Ovary (tissue), 9 donors: ENCODE results near the gene DIO1. TPM values are rescaled to one million over a fixed set of nuclear protein-coding genes. Genes with fewer than 3 reads are reported as not detected.

Experiments
- DNase-seq, 5 donors: peaks; one replicate each; pipeline ENCODE4 v3.0.0-alpha.2; 2019 to 2020
- H3K27ac ChIP-seq, 2 donors: fragments of 200-600 bp; one replicate each; pipeline versions ENCODE4 v1.5.1 to v1.8.0; 2019 to 2022
- H3K27me3 ChIP-seq: fragments of 200-600 bp; one replicate; pipeline ENCODE4 v1.8.0; 2022
- H3K36me3 ChIP-seq: fragments of 200-600 bp; sonication (generic); one replicate; pipeline ENCODE4 v1.5.1; 2019
- H3K4me1 ChIP-seq: one replicate; pipeline ENCODE4 v1.8.1; 2013; ENCODE audit warnings: mild to moderate bottlenecking, moderate library complexity; ENCODE audit not compliant: insufficient read depth
- H3K4me3 ChIP-seq: fragments of 200-600 bp; sonication (generic); one replicate; pipeline ENCODE4 v1.5.1; 2017
- H3K9me3 ChIP-seq, 2 donors: fragments of 200-600 bp in 1 of 2; sonication (generic) in 1 of 2; one replicate each; pipeline versions ENCODE4 v1.5.1 to v1.8.1; 2013 to 2019; ENCODE audit warnings: mild to moderate bottlenecking in 1 of 2, moderate library complexity in 1 of 2
- CTCF ChIP-seq, 3 donors: fragments of 450-650 bp in 2 of 3; fragments of 200-600 bp in 1 of 3; IDR thresholded peaks; one replicate each; pipeline versions ENCODE4 v1.5.1 to v1.8.0; 2016 to 2022; ENCODE audit warnings: antibody characterized with exemption in 3 of 3, mild to moderate bottlenecking in 1 of 3
- EP300 ChIP-seq: sonication (generic); formaldehyde crosslinking; IDR thresholded peaks from one replicate; pipeline ENCODE4 v1.6.1; 2017; ENCODE audit warnings: antibody characterized with exemption
- POLR2A ChIP-seq: fragments of 450-650 bp; IDR thresholded peaks from one replicate; pipeline ENCODE4 v1.6.1; 2017; ENCODE audit warnings: antibody characterized with exemption, mild to moderate bottlenecking, moderate library complexity
- WGBS, 3 donors: extraction: QIAGEN DNeasy Blood & Tissue Kit in 1 of 3; methylation state at CpG; one replicate each; pipeline versions ENCODE4 v1.1.5 to v1.1.7; 2013 to 2017; 5-methylcytosine and 5-hydroxymethylcytosine counted together
- intact Hi-C, 4 donors: fragments of 100-400 bp; cut with DNase I; formaldehyde crosslinking; loops; one replicate each; pipeline versions ENCODE4 v1.11.0 to v1.15.1; 2022 to 2023
- polyA plus RNA-seq, 2 donors: library from polyadenylated mRNA; stranded (reverse); fragments of 200-250 nt in 1 of 2; fragments of 350-450 nt in 1 of 2; fragmentation: Illumina TruSeq in 1 of 2; extraction: RNeasy Lipid Tissue Mini Kit (QIAGEN cat#74804) in 1 of 2; gene quantifications; one replicate each; pipeline ENCODE4 v1.2.3, GENCODE V29; 2013 to 2014
- total RNA-seq, 7 donors: library from RNA; depleted of rRNA in 2 of 7; stranded (reverse); fragments of >200 nt in 2 of 7; fragmentation: NEBNext Ultra II Directional in 3 of 7; extraction: Animal tissue kit (Norgen Biotek cat#: 25700) in 3 of 7; gene quantifications; one replicate each; pipeline versions ENCODE4 v1.1.0 to v1.2.4, GENCODE V29; 2016 to 2023
- donor health status: DM: no; HTN: no; CAD: no; lungs with moderate emphysema.
- donor health status: DM: no; HTN: no; CAD: no.
- donor health status: Bipolar disorder and iron deficiency.
- donor health status: DM: yes; HTN: yes; CAD: no.
- donor health status: DM: no; HTN: no; CAD: no.
- donor health status: DM: yes; HTN: yes; CAD: no.

The DIO1 gene
- total and polyA plus RNA-seq, 9 donors, result 0.46 TPM; not detected in 8

GRCh38 chr1:53902235-53903138, 8.5 kb downstream of the DIO1 start:
- TF ChIP-seq POLR2A (no peak), EP300 (no peak), CTCF (IDR thresholded peaks at IDR 0.05) (no peak)
- no peak overlapping the region for H3K4me3 ChIP-seq
- no peak overlapping the region for H3K27ac ChIP-seq
- intact Hi-C loops, result no loop called here
- no peaks in the 10 kb centered on the region for H3K9me3 ChIP-seq
- DNase-seq, result no peak
- H3K36me3 ChIP-seq, result no peaks in the 10 kb centered on the region
- H3K4me1 ChIP-seq, result peaks cover 2% of the 10 kb centered on the region
- 54 to 57% (median 57%) methylated on average over 7 of the region's 7 CpGs for WGBS, 3 donors
- H3K27me3 ChIP-seq, result no peaks in the 10 kb centered on the region

GRCh38 chr1:53905509-53905908, 11.5 kb downstream of the DIO1 start:
- H3K4me3 ChIP-seq, result no peak overlapping the region
- no peak overlapping the region for H3K27ac ChIP-seq
- H3K4me1 ChIP-seq, result no peaks in the 10 kb centered on the region
- no peaks in the 10 kb centered on the region for H3K36me3 ChIP-seq
- intact Hi-C loops, result no loop called here
- no peaks in the 10 kb centered on the region for H3K27me3 ChIP-seq
- TF ChIP-seq POLR2A, result no peak
- TF ChIP-seq CTCF (IDR thresholded peaks at IDR 0.05), result no peak
- no peak for TF ChIP-seq EP300
- DNase-seq, result no peak
- H3K9me3 ChIP-seq, result no peaks in the 10 kb centered on the region
- 92 to 95% (median 93%) methylated on average over 8 of the region's 8 CpGs for WGBS, 3 donors

- no peaks in the 10 kb centered on the region for H3K27me3 ChIP-seq
- TF ChIP-seq POLR2A (no peak), CTCF (IDR thresholded peaks at IDR 0.05) (no peak), EP300 (no peak)
- intact Hi-C loops, result no loop called here
- no peak for DNase-seq
- H3K9me3 ChIP-seq, result no peaks in the 10 kb centered on the region
- H3K4me1 ChIP-seq, result no peaks in the 10 kb centered on the region
- no peaks in the 10 kb centered on the region for H3K36me3 ChIP-seq
- 93 to 96% (median 95%) methylated on average over 4 of the region's 4 CpGs for WGBS, 3 donors
- H3K27ac ChIP-seq, result no peak overlapping the region
- H3K4me3 ChIP-seq, result no peak overlapping the region
Measured at GRCh38 chr1:53906121-53906520, 12.1 kb downstream of the DIO1 start.

- TF ChIP-seq POLR2A, result no peak
- no peak for TF ChIP-seq CTCF (IDR thresholded peaks at IDR 0.05)
- TF ChIP-seq EP300, result no peak
Measured at GRCh38 chr1:53909946-53910345, 16.0 kb downstream of the DIO1 start.

More at GRCh38 chr1:53909946-53910345, 16.0 kb downstream of the DIO1 start:
- H3K4me1 ChIP-seq, result no peaks in the 10 kb centered on the region
- peak in 2 of 5 donors; percentile 28 to 32 for DNase-seq
- H3K27me3 ChIP-seq, result no peaks in the 10 kb centered on the region
- no peak overlapping the region for H3K27ac ChIP-seq
- H3K4me3 ChIP-seq, result no peak overlapping the region
- 20 to 27% (median 20%) methylated on average over 3 of the region's 3 CpGs for WGBS, 3 donors
- no peaks in the 10 kb centered on the region for H3K36me3 ChIP-seq
- no peaks in the 10 kb centered on the region for H3K9me3 ChIP-seq
- intact Hi-C loops, result no loop called here
